Right ventricle myocardium superior (tissue), 1 donor: ENCODE results near the gene ARHGDIA. TPM values are rescaled to one million over a fixed set of nuclear protein-coding genes. Genes with fewer than 3 reads are reported as not detected.

ENCODE experiments used
- ATAC-seq: fragments of 200-7000 bp; cut with Tn5 transposase; one replicate; pipeline ENCODE4 v1.9.1; 2020; ENCODE audit warnings: mild to moderate bottlenecking; ENCODE audit not compliant: poor library complexity
- DNase-seq: peaks from one replicate; pipeline ENCODE4 v3.0.0-alpha.2; 2020
- intact Hi-C: fragments of 100-400 bp; cut with DNase I; formaldehyde crosslinking; loops from one replicate; pipeline ENCODE4 v1.11.2; 2022
- total RNA-seq: library from RNA; stranded (reverse); fragmentation: NEBNext Ultra II Directional; extraction: Animal tissue kit (Norgen Biotek cat#: 25700); gene quantifications from one replicate; pipeline ENCODE4 v1.2.1, GENCODE V29; 2021
- donor health status: DM: no; HTN: yes; CAD: no; lungs with severe emphysema.

ARHGDIA gene
- total RNA-seq, 1 donor from 2014 or later, result 113 TPM

DNA sequence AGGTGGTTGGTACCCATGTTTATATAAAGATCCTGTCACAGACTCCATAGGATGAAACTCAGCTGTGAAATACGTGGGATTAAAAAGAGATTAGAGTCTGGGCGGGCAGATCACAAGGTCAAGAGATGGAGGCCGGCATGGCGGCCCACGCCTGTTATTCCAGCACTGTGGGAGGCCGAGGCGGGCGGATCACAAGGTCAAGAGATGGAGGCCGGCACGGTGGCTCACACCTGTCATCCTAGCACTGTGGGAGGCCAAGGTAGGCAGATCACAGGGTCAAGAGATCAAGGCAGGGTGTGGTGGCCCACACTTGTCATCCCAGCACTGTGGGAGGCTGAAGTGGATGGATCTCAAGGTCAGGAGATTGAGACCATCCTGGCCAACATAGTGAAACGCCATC lies 24.3 kb upstream of the ARHGDIA start:
- no peak for ATAC-seq
- intact Hi-C loops, result no loop called here
- DNase-seq, result no peak

DNA sequence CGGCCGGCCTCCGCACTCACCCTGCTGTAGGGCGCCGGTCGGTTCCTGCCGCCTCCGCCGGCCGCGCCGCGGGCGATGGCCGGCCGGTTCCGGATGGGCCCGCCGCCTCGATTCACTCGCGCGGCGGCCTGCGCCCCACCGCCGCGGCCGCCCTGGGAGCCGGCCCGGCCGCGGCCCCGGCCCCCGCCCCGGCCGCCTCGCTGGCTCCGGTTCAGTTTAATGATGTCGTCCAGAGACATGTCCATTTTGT lies 20.1 kb upstream of the ARHGDIA start:
- intact Hi-C loops, result no loop called here
- DNase-seq (no peak), ATAC-seq (no peak)

DNA sequence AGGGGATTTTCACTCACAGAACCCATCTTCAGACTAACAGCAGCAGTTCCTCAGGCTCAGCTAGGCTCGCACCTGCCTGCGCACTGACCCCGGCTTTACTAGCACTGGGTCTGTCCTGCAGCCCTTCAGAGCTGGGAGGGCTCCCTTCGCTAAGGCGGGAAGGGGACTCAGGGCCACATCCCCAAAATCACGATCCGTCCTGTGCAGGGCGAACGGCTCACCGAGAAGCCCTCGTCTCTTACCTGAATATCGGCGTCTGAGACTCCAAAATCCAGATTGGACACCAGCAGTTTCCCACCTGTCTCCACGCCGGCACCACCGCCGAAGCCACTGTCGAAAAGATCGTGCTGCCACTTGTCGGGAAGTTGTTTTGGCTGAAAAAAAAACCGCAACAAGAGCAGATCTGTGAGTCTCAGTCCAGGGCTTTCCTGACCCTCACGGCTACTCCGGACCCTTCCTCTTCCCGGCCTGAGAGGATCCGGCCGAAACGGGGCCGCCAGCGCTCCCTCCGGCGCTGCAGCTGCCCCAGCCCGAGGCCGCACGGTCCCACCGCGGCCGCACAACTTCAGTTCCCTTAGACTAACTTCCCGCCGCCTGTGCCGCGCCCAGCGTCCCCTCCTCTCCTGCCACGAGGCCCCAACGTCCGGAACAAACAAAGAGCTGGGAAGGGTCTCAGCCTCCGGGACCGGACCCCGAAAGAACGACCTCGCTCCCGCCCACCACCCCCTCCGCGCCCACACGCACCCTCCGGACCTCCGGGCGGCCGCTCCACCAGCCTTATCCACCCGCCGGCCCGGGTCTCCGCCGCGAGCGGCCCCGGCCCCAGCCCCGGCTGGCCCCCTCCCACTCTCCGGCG lies 19.5 kb upstream of the ARHGDIA start:
- no peak for ATAC-seq
- DNase-seq, result no peak
- intact Hi-C loops, result no loop called here

DNA sequence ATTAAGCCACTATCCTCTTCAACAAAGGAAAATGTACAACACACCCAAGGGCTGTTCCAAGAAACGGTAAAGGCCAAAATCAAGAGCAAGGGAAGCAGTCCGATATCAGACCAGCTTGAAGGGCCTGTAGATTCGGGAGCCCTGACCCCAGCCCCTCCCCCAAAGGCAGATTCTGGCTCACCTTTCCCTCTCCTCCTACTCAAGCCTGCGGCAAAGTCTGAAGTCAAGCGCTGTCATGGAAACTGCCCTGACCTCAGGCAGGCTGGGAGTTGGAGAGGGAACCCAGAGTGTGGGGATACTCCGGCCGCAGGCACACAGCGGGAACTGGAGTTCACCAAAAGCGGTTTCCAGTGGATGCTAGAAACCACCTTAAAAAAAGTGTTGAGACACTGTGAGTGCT lies 18.5 kb upstream of the ARHGDIA start:
- intact Hi-C loops, result no loop called here
- DNase-seq (no peak), ATAC-seq (no peak)

DNA sequence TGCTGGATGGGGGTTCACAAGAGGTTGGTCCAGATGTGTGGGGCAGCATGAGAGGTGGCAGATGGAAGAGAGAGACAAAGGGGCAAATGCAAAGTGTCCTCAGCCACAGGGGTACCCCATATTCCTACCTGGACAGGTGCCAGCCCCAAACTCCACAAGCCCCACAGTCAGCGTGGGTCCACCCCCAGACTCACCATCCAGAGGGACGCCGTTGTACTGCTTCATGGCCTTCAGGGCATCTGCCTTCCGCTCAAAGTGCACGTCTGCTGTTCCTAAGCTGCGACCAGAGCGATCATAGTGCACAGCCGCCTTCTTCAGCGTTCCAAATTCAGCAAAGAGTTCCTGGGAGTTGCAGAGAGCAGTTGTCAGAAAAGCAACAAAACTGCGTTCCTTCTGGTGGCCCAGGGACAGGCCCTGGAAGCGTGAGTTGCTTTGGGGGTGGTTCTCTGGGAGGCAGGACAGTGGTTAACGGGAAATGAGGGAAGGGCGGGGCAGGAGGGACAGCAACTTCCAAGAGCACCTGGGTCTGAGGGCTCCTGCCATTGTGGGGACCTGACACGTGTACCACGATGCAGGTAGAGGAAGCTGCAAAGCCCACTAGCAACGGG lies 18.0 kb upstream of the ARHGDIA start:
- ATAC-seq (no peak), DNase-seq (no peak)
- intact Hi-C loops, result no loop called here

DNA sequence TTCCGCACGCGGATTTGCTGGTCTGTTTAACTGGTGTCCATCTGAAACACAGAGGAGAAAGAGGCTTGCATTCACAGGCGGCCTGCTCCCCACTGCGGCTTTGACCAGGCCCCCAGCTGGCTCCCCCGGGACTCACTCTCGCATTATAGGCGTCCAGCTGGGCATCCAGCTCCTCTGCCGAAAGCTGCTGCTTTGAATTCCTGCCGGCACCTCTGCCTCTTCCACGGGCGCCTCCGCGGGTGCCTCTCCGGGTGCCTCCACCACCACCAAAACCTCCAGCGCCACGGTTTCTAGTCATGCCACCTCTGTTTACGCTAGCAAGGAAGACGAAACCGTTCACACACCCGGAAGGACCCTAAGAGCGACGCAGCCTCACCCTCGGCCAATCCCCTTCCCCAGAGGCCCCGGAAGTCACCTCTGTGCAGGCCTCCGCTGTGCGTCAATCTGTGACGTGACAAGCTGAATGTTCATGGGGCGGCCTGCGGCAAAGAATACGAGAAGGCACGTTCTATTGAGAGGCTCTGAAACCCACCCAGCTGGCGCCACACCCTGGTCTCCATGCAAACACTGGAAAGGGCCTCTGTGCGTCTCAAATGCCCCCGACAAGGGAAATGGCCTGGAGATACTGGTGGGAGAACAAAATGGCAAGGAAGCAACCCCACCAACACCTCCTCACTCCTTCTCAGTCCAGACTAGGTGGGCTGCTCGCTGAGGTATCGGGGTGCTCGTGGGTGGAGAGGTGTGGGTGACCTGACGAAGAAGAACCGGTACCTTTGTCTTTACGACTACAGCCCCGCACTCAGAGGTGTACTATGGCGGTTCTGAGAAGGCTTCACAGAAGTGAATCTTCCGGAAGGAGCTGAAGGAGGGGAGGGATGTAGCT lies 17.2 kb upstream of the ARHGDIA start:
- ATAC-seq (no peak), DNase-seq (no peak)
- intact Hi-C loops, result no loop called here

DNA sequence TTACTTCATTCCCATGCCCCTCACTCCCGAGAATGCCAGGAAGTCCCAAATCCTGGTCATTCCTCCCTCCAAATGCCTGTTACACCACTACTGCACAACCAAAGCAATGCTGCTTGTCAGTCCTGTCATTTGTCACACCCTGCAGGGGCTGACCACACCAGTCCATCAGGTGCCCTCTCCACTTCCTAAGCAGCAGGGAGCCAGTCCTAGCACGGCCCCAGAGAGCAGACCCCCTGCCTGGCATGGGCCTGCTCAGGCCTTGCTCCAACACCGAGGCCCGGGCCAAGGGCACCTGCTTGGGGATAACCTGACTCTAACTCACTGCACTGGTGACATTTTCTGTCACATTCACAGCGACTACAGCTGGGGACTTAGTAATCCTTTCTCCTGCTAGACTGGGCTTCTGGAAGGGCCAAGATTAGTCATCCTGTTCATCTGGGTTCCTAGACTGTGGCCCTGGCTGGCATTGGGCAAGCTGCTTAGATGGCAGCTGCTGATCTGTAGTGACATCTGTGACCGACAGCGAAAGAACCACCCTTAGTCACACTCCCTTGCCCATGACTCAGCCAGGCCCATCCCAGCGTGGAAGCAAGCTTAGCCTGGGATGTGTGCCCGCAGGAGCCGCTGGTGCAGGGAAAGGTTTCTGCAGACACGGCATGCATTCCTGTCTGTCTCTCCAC lies 14.9 kb upstream of the ARHGDIA start:
- ATAC-seq (no peak), DNase-seq (no peak)
- intact Hi-C loops, result no loop called here

DNA sequence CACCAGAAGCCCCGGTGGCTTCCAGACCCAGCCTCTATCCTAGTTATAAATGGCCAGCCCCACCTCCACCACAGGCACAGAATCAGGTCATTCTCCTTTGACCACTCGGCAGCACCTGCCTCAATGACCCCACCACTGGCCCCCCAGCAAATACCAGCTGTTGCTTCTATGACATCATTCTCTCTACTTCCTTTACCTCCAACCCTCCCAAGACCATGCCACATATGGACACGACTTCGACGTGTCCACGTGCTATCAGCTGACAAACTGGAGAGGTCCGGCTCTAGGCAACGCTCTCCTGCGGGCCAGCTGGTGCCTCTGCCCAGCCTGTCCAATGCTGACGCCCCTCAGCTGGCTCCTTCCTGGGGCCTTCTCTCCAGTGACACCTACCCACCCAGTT lies 14.3 kb upstream of the ARHGDIA start:
- DNase-seq (no peak), ATAC-seq (no peak)
- intact Hi-C loops, result no loop called here

DNA sequence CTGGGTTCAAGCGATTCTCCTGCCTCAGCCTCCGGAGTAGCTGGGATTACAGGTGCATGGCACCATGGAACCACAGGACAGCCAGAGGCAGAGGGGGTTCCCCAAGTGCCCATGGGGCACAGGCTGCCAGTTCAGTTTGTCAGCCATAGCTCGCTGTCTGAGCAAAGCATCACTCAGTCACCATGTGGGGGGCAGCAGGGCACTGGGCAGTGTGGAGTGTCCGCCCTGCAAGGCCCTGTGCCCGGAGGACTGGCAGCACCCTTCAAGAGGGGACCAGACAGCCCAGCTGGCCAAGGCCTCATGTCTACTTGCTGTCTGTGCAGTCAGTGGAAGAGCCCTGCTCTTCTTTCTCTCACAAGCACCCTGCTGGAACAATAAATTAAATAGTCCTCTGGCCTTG lies 13.8 kb upstream of the ARHGDIA start:
- intact Hi-C loops, result no loop called here
- DNase-seq (no peak), ATAC-seq (no peak)

DNA sequence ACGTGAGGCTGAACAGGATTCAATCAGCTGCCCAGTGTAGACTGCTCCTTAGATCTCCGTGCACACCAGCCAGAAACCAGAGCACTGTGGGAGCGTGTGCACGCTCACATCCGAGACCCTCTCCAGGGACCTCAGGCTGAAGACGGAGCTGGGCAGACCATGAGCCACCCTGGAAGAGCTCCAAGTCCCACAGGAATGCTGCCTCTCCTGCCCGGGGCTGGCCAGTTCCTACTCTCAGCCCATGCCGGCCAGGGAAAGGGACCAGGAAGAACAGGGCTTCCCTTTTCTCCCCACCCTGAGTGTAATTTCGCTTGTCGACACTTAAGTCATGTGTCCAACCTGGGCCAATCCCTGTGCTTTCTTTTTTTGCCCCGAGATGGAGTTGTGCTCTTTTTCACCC lies 13.4 kb upstream of the ARHGDIA start:
- intact Hi-C loops, result no loop called here
- ATAC-seq (peak; percentile 47), DNase-seq (no peak)

DNA sequence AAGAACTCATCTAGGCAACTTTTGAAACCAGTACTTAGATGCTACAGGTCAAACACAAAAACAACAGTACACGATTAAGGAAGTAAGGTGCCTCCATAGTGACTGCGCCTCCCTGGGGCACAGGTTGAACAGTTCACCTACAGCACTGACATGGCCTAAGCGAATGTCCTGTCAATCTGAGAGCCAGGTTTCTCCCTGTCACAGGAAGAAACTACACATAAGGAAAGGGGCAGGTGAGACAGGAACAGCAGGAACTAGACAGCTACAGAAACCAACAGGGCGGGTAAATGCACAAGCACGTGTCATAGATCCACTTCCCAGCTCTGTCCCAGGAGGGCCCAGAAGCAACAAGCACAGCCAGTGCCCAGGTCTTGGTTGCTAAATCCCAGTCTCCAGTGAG lies 8.0 kb upstream of the ARHGDIA start:
- intact Hi-C loops, result no loop called here
- DNase-seq (no peak), ATAC-seq (no peak)

DNA sequence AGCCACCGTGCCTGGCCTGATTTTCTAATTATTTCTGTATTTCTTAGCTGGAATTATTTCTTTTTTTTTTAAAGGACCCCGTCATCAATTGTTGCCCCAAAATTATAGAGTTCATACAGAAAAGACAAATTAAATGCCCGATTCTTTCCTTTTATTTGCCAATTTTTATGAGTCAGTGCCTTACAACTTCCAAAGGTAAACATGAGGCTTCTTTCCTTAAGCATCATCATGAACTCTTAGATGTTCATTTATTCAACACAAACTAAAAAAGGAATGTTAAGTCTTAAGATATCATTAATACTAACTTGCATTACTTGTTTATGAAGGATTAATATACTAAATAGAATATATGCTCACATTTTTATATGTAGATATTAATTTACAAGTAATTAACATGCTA lies 7.2 kb upstream of the ARHGDIA start:
- ATAC-seq (no peak), DNase-seq (no peak)
- intact Hi-C loops, result no loop called here

DNA sequence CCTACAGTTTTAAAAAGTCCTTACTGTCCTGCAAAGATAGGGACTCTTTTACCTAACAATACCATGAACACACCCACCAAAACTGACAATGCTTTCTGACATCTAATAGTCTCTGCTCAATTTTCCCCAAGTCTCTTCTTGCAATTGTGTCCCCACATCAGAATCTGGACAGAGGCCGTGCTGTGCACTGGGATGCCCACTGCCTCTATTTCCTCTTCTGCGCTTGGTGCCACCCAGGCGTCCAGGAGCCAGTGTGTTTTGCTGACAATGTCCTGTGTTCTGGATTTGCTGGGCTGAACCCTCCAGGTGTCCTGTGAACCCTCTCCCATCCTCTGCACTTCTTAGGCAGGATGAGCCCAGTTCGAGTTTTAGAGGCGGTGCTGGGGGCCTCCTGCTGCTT lies 6.4 kb upstream of the ARHGDIA start:
- DNase-seq (no peak), ATAC-seq (no peak)
- intact Hi-C loops, result no loop called here

DNA sequence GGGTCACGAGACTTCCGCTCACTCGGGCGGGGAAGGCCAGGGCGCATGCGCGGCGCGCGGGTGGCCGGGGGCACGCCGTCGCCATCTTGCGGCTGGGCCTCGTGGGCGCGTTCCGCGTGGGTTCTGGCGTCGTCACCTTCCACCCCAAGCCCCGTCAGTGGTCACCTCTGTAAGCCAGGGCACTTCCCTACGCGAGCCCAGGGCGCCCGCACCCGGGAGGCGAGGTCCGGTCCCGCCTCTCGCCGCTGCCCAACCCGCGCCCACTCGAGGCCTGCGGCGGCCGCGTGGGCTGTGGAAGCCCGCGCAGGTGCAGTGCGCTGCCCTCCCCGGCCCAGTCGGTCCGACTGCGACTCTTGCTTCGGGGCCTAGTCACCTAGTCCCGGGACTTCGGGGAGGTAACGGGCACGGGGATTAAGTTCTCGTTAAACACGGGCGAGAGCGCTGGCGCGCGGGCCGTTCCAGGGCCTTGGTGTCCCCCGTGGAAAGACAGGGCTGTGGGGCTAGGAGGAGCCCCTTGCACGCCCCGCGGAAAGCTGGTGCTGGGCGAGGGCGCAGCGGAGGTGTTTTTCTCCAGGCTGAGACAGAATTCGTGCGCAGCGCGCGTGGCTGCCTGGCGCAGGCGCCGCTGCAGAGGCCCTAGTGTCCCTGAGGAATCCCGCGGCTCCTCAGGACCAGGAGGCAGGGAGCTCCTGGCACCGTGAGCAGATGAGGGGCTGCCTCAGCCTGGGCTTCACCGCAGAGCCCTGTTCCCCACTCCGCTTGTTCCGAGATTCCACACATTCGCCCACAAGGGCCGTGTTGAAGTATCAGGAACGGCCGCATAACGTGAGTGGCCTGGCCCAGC lies 472 bp upstream of the ARHGDIA start:
- intact Hi-C loops, result no loop called here

DNA sequence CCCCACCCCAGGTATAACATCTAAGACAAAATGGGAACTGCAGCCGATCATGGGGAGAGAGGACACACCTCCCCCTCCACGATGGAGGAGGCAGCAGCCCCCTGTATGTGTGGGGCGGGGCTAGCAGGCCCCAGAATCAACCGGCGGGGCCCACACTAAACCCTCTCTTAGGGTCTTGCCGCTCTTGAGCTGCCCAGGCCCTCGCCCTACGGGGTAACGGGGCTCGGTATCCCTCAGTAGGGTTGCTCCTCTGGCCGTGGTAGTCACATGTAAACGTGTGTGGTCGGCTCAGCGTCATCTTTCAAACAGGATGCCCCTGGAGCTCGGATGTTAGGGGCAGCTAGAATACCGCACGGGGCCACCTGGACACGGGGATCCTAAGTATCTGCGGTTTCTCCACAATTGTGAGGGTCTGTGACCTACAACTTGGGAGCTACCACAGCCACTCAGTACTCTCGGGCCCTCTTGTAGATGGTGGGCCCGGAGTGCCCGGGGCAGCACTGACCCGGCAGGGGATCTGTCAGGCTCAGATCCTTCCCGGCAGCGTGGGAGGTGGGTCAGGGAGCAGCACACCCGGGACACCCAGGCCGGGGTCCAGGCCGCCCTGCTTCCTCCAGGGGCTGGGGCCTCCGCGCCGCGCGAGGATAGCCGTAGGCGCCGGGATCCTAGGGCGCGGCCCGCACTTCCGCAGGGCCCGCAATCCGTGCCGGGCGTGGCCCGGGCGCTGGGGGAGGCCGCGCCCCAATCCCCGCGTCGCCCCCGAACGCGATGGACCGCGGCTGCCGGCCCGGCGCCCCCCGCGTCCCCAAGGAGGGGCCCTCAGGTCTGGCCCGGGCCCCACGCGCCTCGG lies 781 bp downstream of the ARHGDIA start:
- peak; percentile 4 for ATAC-seq
- peak; percentile 64 for DNase-seq
- intact Hi-C loops, result no loop called here

More for the DNA sequence above, 472 bp upstream of the ARHGDIA start:
- DNase-seq (peak; percentile 98), ATAC-seq (peak; percentile 82)

DNA sequence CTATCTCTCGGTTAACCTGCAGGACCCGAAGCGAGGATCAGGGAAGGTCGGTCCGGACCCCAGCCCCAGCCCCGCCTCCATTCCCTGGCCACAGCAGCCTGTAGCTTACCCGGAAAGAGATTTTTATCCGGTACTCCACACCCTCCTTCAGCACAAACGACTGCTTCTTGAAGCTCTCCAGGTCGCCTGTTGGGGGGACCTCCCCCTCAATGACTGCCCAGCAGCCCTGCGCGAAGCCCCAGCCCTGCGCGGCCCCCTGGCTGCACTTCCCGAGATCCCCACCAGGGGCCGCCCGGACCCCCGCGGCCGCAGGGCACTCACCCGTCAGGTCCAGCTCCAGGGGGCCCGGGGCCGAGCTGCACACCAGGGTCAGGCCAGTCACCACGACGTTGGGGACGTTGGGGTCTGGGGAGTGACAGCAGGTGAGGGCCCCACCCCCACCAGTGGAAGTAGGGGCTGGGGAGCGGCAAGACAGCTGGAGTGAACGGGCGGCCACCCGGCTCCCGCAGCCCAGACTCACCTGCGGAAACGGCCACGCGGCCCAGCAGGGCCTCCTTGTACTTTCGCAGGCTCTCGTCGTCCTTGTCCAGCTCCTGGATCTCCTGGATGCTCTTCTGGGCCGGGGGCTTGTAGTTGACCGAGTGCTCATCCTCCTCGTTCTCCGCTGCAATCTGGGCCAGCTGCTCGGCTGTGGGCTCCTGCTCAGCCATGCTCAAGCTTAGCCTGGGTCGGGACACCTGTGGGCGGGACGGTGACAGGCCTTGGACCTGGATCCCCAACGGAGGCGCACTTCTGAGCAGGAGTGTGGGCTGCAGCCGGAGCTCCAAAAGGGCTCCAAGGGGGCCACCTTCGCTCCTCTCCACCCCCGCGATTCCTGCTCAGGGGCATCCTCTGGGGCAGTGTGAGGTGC lies 1.7 kb downstream of the ARHGDIA start:
- intact Hi-C loops, result no loop called here
- ATAC-seq, result peak; percentile 18
- peak; percentile 69 for DNase-seq
